CD4-positive, alpha-beta T cell treated with Interleukin-6 for 4 hours (primary cell): Measurements from ENCODE around the gene MLLT10.
A peak's percentile ranks its signal among the peaks of the same experiment; 100 is the strongest.
"Not testable (repeated sequence)": the region's sequence is repeated elsewhere in the genome, so short reads cannot be mapped to it uniquely, and the experiment has no call there.

Experiments used
- DNase-seq: peaks from one replicate; pipeline ENCODE4 v3.0.0-alpha.2; 2020; ENCODE audit warnings: mixed read lengths

The MLLT10 gene

GRCh38 chr10:21705828-21706176 lies 171.8 kb downstream of the MLLT10 start:
- no peak for DNase-seq

GRCh38 chr10:21707498-21707897 lies 173.5 kb downstream of the MLLT10 start:
- no peak for DNase-seq

- DNase-seq, result no peak
These were observed 178.9 kb downstream of the MLLT10 start for GRCh38 chr10:21712975-21713374.

GRCh38 chr10:21715531-21716195 lies 181.6 kb downstream of the MLLT10 start:
- no peak for DNase-seq

- DNase-seq, result not testable (repeated sequence)
These were observed 183.5 kb downstream of the MLLT10 start for GRCh38 chr10:21717437-21718054.

- no peak for DNase-seq
These were observed 185.5 kb downstream of the MLLT10 start for GRCh38 chr10:21719502-21719901.

GRCh38 chr10:21720090-21720489 lies 186.1 kb downstream of the MLLT10 start:
- no peak for DNase-seq

- DNase-seq, result no peak
These were observed 187.1 kb downstream of the MLLT10 start for GRCh38 chr10:21721000-21721665.

- DNase-seq, result no peak
These were observed 188.2 kb downstream of the MLLT10 start for GRCh38 chr10:21722209-21722608.

- DNase-seq, result no peak
These were observed 190.1 kb downstream of the MLLT10 start for GRCh38 chr10:21724020-21724589.

GRCh38 chr10:21724687-21725367 lies 190.8 kb downstream of the MLLT10 start:
- peak; percentile 79 for DNase-seq

GRCh38 chr10:21726601-21727225 lies 192.7 kb downstream of the MLLT10 start:
- no peak for DNase-seq

GRCh38 chr10:21727452-21728168 lies 193.6 kb downstream of the MLLT10 start:
- DNase-seq, result peak; percentile 42

GRCh38 chr10:21728618-21729017 lies 194.6 kb downstream of the MLLT10 start:
- no peak for DNase-seq

- peak; percentile 52 for DNase-seq
These were observed 198.2 kb downstream of the MLLT10 start for GRCh38 chr10:21732067-21732772.

GRCh38 chr10:21733710-21734109 lies 199.7 kb downstream of the MLLT10 start:
- no peak for DNase-seq

GRCh38 chr10:21737106-21737505 lies 203.1 kb downstream of the MLLT10 start:
- DNase-seq, result peak; percentile 15

- DNase-seq, result peak; percentile 69
These were observed 207.0 kb downstream of the MLLT10 start for GRCh38 chr10:21740989-21741388.

GRCh38 chr10:21742740-21743412 lies 208.8 kb downstream of the MLLT10 start:
- no peak for DNase-seq

GRCh38 chr10:21744223-21744622 lies 210.2 kb downstream of the MLLT10 start:
- DNase-seq, result no peak

GRCh38 chr10:21746118-21746517 lies 212.1 kb downstream of the MLLT10 start:
- peak; percentile 50 for DNase-seq
